ENCODE measurements around the gene PANK3.
"Not testable (repeated sequence)": the region's sequence is repeated elsewhere in the genome, so short reads cannot be mapped to it uniquely, and the experiment has no call there.

GRCh38 chr5:168573663-168574062 lies 5.5 kb downstream of the PANK3 start:
- TF ChIP-seq ELF4 (IDR thresholded peaks at IDR 0.05); TARDBP (IDR thresholded peaks at IDR 0.05); BHLHE40 (IDR thresholded peaks at IDR 0.05; ENCODE audit: borderline replicate concordance); ZNF384 (IDR thresholded peaks at IDR 0.05); ARNT (IDR thresholded peaks at IDR 0.05); SP1 (IDR thresholded peaks at IDR 0.05); LEF1 (IDR thresholded peaks at IDR 0.05; ENCODE audit: borderline replicate concordance); SUZ12 (IDR thresholded peaks at IDR 0.05); PKNOX1 (IDR thresholded peaks at IDR 0.05): not testable (repeated sequence)

Measured in HEK293T (cell line).